HUDEP-2 (cell line): ENCODE data around the gene FNIP2.
A peak's percentile ranks its signal among the peaks of the same experiment; 100 is the strongest.
"Not testable (repeated sequence)": the region's sequence is repeated elsewhere in the genome, so short reads cannot be mapped to it uniquely, and the experiment has no call there.

ENCODE experiments used
- DNase-seq, 76 experiments: peaks; one replicate each; lab custom pipeline; 2025; ENCODE audit not compliant: unreplicated experiment in 76 of 76; lab: John Stamatoyannopoulos, UW

Gene FNIP2

DNA sequence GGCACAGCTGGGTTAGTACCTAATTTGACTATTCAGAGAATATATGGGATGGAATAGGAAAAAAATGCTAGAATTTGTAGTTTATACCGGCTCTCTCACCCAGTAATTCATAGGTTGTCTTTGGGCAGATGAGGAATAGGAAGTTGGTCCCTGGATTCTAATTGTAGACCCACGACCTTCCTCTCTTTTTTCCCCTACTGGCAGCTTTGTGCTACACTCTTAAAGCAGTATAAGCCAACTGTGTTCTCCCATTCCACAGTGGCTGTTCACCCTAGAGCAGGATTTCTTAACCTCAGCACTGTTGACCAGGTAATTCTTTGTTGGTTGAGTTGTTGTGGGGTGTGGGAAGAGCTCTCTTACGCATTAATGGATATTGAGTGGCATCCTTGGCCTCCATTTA is 92.9 kb downstream of the FNIP2 start:
- no peak for DNase-seq

DNA sequence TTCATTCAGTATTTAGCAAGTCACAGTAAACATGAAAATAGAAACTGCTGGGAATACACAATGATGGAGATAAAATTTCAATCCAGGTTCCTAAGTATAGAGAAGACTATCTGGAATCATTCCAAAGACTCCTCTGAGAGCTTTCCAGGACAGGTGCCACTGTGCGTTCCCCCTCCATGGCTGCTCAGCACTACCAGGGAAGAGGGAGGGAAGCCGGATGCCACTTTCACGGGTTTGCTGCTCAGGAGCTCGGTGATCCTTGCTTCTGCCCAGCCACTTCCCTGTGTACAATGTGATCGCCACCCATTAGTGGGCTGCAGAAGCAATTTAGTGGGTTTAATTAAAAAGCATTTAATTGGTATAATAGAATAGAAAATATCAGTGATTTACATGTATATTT is 94.5 kb downstream of the FNIP2 start:
- no peak for DNase-seq

GRCh38 chr4:158865520-158866177 is 96.8 kb downstream of the FNIP2 start:
- no peak for DNase-seq

DNA sequence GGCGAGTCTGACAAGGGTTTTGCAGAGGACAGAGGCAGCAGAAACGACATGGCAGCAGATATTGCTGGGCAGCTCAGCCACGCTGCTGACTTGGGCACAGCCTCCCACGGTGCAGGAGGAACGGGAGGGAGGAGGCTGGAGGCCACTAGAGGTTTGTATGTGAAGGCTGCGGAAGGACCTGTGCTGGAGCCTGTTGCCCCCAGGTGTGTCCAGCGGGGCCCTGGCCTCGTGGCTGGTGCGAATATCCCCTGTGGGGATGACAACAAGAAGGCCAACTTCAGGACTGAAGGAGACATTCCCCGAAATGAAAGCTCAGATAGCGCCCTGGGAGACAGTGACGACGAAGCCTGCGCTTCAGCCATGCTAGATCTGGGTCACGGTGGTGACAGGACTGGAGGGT is 100.2 kb downstream of the FNIP2 start:
- no peak for DNase-seq

DNA sequence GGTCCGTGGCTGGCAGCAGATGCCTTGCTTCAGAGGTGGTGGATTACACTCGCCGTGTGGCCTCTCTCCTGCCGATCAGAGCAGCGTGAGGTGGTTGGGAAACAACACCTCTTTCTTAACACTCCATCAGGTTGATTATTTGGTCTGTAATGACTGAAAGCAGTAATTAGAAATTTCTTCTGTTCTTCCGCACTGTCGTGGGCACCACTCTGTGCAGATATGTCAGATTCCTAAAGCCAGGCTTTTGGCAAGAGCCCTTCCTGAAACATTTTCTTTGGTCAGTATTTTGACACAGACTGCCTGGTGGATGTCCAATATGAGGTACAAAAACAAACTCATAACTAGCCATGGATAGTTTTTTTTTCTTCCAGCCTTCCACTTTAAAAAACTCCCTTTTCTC is 100.9 kb downstream of the FNIP2 start:
- DNase-seq, result no peak

DNA sequence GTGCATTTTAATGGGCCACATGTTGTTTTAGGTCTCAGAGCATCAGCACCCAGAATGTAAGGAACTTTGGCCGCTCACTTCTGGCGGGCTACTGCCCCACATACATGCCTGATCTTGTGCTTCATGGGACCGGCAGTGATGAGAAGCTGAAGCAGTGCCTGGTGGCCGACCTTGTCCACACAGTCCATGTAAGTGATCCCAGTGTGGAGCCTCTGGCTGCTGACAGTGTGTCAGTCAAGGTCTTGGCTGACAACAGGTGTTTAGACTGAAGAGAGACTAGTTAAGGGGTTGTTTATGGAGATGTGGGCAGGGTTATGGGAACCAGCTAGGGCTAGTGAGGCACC is 101.4 kb downstream of the FNIP2 start:
- DNase-seq, result no peak

GRCh38 chr4:158870626-158871334 is 102.0 kb downstream of the FNIP2 start:
- DNase-seq, result no peak

GRCh38 chr4:158871335-158871724 is 102.5 kb downstream of the FNIP2 start:
- DNase-seq, result no peak

GRCh38 chr4:158873795-158874401 is 105.1 kb downstream of the FNIP2 start:
- peak in 36 of 76 experiments; percentile 0 to 77 (median 33) for DNase-seq

GRCh38 chr4:158875026-158875425 is 106.2 kb downstream of the FNIP2 start:
- no peak for DNase-seq

DNA sequence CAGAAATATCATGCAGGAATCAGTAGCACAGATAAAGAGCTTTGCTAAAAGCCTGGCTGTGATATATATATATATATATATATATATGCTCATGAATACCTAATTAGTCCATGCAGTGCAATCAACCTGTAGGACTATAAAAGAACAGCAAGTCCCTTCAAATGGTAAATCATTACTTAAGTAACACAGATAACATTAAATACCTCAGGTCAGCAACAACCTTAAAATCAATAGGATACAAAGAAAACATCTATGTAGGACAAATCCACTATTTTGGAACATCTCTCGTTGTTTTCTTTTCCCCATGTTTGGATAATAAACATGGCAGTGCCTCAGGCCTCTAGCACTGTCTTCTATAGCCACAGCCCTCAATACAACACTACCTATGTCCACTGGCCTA is 106.6 kb downstream of the FNIP2 start:
- no peak for DNase-seq

GRCh38 chr4:158877069-158877468 is 108.2 kb downstream of the FNIP2 start:
- no peak for DNase-seq

GRCh38 chr4:158882142-158882541 is 113.3 kb downstream of the FNIP2 start:
- not testable (repeated sequence) for DNase-seq

GRCh38 chr4:158884280-158884679 is 115.5 kb downstream of the FNIP2 start:
- no peak for DNase-seq

DNA sequence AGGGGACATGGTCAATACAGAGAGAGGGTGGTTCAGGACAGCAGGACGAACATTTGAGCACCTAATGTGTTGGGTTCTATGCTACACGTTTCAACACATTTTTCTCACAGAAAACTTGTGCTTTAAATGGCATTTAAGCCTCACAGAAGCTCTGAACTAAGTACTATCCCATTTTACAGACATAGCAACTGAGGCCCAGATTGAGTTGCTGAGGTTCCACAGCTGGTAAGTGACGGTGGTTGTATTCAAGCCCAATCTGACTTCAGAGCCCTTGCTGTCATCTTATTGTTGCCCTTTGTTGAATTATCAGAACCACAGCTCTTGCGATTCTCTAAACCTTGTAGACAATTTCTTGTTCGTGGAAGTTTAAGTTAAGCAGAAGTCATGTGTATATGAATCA is 116.7 kb downstream of the FNIP2 start:
- no peak for DNase-seq

- DNase-seq, result no peak
Observed at GRCh38 chr4:158890294-158890693, 121.5 kb downstream of the FNIP2 start.

- no peak for DNase-seq
Observed at GRCh38 chr4:158891256-158891655, 122.4 kb downstream of the FNIP2 start.

GRCh38 chr4:158894826-158895225 is 126.0 kb downstream of the FNIP2 start:
- no peak for DNase-seq

- DNase-seq, result peak in 1 of 76 experiments; percentile 6
Observed at GRCh38 chr4:158895797-158896576, 127.2 kb downstream of the FNIP2 start.

DNA sequence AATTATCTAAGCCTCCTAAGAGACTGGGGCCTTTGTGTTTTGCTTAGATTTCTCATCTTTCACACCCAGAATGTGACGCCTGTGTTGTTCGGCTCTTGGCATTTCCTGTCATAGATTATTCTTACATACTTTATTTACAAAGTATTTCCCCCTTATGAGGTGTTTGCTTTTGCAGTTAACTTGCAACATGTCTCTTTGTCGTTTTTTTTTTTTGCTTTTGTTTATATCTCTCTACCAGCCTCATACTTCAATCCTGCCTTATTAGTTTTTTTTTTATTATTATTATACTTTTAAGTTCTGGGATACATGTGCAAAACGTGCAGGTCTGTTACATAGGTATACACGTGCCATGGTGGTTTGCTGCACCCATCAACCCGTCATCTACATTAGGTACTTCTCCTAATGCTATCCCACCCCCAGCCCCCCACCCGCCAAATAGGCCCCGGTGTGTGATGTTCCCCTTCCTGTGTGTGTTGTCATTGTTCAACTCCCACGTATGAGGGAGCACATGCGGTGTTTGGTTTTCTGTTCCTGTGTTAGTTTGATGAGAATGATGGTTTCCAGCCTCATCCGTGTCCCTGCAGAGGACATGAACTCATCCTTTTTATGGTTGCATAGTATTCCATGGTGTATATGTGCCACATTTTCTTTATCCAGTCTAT is 127.9 kb downstream of the FNIP2 start:
- not testable (repeated sequence) for DNase-seq

DNA sequence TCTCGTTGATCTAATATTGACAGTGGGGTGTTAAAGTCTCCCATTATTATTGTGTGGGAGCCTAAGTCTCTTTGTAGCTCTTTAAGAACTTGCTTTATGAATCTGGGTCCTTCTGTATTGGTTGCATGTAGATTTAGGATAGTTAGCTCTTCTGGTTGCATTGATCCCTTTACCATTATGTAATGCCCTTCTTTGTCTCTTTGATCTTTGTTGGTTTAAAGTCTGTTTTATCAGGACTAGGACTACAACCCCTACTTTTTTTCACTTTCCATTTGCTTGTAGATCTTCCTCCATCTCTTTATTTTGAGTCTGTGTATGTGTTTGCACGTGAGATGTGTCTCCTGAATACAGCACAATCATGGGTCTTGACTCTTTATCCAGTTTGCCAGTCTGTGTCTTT is 131.6 kb downstream of the FNIP2 start:
- not testable (repeated sequence) for DNase-seq
